ENCODE measurements around the gene NASP.

The NASP gene, protein sequence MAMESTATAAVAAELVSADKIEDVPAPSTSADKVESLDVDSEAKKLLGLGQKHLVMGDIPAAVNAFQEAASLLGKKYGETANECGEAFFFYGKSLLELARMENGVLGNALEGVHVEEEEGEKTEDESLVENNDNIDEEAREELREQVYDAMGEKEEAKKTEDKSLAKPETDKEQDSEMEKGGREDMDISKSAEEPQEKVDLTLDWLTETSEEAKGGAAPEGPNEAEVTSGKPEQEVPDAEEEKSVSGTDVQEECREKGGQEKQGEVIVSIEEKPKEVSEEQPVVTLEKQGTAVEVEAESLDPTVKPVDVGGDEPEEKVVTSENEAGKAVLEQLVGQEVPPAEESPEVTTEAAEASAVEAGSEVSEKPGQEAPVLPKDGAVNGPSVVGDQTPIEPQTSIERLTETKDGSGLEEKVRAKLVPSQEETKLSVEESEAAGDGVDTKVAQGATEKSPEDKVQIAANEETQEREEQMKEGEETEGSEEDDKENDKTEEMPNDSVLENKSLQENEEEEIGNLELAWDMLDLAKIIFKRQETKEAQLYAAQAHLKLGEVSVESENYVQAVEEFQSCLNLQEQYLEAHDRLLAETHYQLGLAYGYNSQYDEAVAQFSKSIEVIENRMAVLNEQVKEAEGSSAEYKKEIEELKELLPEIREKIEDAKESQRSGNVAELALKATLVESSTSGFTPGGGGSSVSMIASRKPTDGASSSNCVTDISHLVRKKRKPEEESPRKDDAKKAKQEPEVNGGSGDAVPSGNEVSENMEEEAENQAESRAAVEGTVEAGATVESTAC

GRCh38 chr1:45583666-45584350, at the start of gene NASP:
TSS of gene NASP (plus strand) at chr1:45584041. CDS start at chr1:45584147, 106 bp downstream.
- FAIRE-seq: no peak
- DNase-seq (ENCODE audit: insufficient read length, low spot score): peak; percentile 50
- TF ChIP-seq, protein P1, sequence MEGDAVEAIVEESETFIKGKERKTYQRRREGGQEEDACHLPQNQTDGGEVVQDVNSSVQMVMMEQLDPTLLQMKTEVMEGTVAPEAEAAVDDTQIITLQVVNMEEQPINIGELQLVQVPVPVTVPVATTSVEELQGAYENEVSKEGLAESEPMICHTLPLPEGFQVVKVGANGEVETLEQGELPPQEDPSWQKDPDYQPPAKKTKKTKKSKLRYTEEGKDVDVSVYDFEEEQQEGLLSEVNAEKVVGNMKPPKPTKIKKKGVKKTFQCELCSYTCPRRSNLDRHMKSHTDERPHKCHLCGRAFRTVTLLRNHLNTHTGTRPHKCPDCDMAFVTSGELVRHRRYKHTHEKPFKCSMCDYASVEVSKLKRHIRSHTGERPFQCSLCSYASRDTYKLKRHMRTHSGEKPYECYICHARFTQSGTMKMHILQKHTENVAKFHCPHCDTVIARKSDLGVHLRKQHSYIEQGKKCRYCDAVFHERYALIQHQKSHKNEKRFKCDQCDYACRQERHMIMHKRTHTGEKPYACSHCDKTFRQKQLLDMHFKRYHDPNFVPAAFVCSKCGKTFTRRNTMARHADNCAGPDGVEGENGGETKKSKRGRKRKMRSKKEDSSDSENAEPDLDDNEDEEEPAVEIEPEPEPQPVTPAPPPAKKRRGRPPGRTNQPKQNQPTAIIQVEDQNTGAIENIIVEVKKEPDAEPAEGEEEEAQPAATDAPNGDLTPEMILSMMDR (IDR thresholded peaks at IDR 0.05; ENCODE audit: insufficient read depth, missing control alignments): no peak

- DNase-seq (ENCODE audit: insufficient read length, low spot score) (no peak), FAIRE-seq (no peak)
- TF ChIP-seq, protein P1 (IDR thresholded peaks at IDR 0.05; ENCODE audit: insufficient read depth, missing control alignments): no peak
These were observed 47.7 kb upstream of the NASP start for GRCh38 chr1:45535988-45536766.

- no peak for FAIRE-seq
- TF ChIP-seq, protein P1 (IDR thresholded peaks at IDR 0.05; ENCODE audit: insufficient read depth, missing control alignments): no peak
- DNase-seq (ENCODE audit: insufficient read length, low spot score): no peak
These were observed 47.0 kb upstream of the NASP start for GRCh38 chr1:45536886-45537285.

- FAIRE-seq (no peak), DNase-seq (ENCODE audit: insufficient read length, low spot score) (no peak)
- TF ChIP-seq, protein P1 (IDR thresholded peaks at IDR 0.05; ENCODE audit: insufficient read depth, missing control alignments): no peak
These were observed 42.6 kb upstream of the NASP start for GRCh38 chr1:45541193-45541592.

- no peak for DNase-seq (ENCODE audit: insufficient read length, low spot score)
- TF ChIP-seq, protein P1 (IDR thresholded peaks at IDR 0.05; ENCODE audit: insufficient read depth, missing control alignments): no peak
- FAIRE-seq: no peak
These were observed 41.2 kb upstream of the NASP start for GRCh38 chr1:45542591-45542990.

- DNase-seq (ENCODE audit: insufficient read length, low spot score) (no peak), FAIRE-seq (no peak)
- TF ChIP-seq, protein P1 (IDR thresholded peaks at IDR 0.05; ENCODE audit: insufficient read depth, missing control alignments): no peak
These were observed 40.0 kb upstream of the NASP start for GRCh38 chr1:45543581-45544417.

Data from D721Med (cell line).